Stimulated activated CD4-positive, alpha-beta T cell treated with anti-CD3 and anti-CD28 coated beads, Interleukin-15, amount 100 ng/mL, for 24 hours (primary cell): ENCODE measurements around the gene PEX3.
"Not testable (repeated sequence)": the region's sequence is repeated elsewhere in the genome, so short reads cannot be mapped to it uniquely, and the experiment has no call there.

Source experiments
- DNase-seq: peaks from one replicate; pipeline ENCODE4 v3.0.0-alpha.2; 2020

The PEX3 gene

GRCh38 chr6:143507358-143508145, 56.9 kb downstream of the PEX3 start:
- no peak for DNase-seq

GRCh38 chr6:143510326-143510725, 59.7 kb downstream of the PEX3 start:
- not testable (repeated sequence) for DNase-seq

- peak; percentile 80 for DNase-seq
These were observed 60.6 kb downstream of the PEX3 start, which contains the start of gene FUCA2 for GRCh38 chr6:143510991-143511891. Gene FUCA2, minus strand, starts transcription at chr6:143511720. Its CDS starts 86 bp downstream, at chr6:143511634.

GRCh38 chr6:143513410-143513809, 62.8 kb downstream of the PEX3 start:
- peak; percentile 50 for DNase-seq

GRCh38 chr6:143515061-143515760, 64.6 kb downstream of the PEX3 start:
- no peak for DNase-seq

- no peak for DNase-seq
These were observed 65.3 kb downstream of the PEX3 start for GRCh38 chr6:143515766-143516355.

- DNase-seq = no peak
These were observed 66.3 kb downstream of the PEX3 start for GRCh38 chr6:143516690-143517446.

GRCh38 chr6:143517447-143517773, 66.8 kb downstream of the PEX3 start:
- no peak for DNase-seq

GRCh38 chr6:143522039-143522600, 71.5 kb downstream of the PEX3 start:
- no peak for DNase-seq

- DNase-seq = no peak
These were observed 74.8 kb downstream of the PEX3 start for GRCh38 chr6:143525356-143525755.

- no peak for DNase-seq
These were observed 77.1 kb downstream of the PEX3 start for GRCh38 chr6:143527677-143528076.

- DNase-seq = no peak
These were observed 77.7 kb downstream of the PEX3 start for GRCh38 chr6:143528164-143528811.

- no peak for DNase-seq
These were observed 78.5 kb downstream of the PEX3 start for GRCh38 chr6:143529095-143529494.

GRCh38 chr6:143531720-143532499, 81.3 kb downstream of the PEX3 start:
- no peak for DNase-seq

GRCh38 chr6:143535189-143535614, 84.6 kb downstream of the PEX3 start:
- no peak for DNase-seq

- DNase-seq = peak; percentile 73
These were observed 85.9 kb downstream of the PEX3 start for GRCh38 chr6:143536461-143536865.

- peak; percentile 77 for DNase-seq
These were observed 86.5 kb downstream of the PEX3 start for GRCh38 chr6:143536866-143537691.

- peak; percentile 19 for DNase-seq
These were observed 87.8 kb downstream of the PEX3 start for GRCh38 chr6:143538374-143538773.

- DNase-seq = no peak
These were observed 88.5 kb downstream of the PEX3 start for GRCh38 chr6:143539106-143539505.
